HEK293T (cell line): Measurements from ENCODE around the gene EFHC2.

Experiments
- ARNT ChIP-seq: fragments of 450-650 bp; IDR thresholded peaks from 2 replicates; pipeline ENCODE4 v1.6.1; 2017; ENCODE audit warnings: mild to moderate bottlenecking
- BHLHE40 ChIP-seq: fragments of 450-650 bp; IDR thresholded peaks from 2 replicates; pipeline ENCODE4 v1.6.1; 2016; ENCODE audit warnings: mild to moderate bottlenecking, moderate library complexity, borderline replicate concordance
- ELF4 ChIP-seq: fragments of 450-650 bp; IDR thresholded peaks from 2 replicates; pipeline ENCODE4 v1.6.1; 2017; ENCODE audit warnings: antibody characterized with exemption
- FOXM1 ChIP-seq: fragments of 450-650 bp; IDR thresholded peaks from 2 replicates; pipeline ENCODE4 v1.6.1; 2017; ENCODE audit warnings: mild to moderate bottlenecking, borderline replicate concordance
- L3MBTL2 ChIP-seq: fragments of 450-650 bp; conservative IDR thresholded peaks from 2 replicates; pipeline ENCODE4 v1.6.1; 2016; ENCODE audit warnings: mild to moderate bottlenecking
- PKNOX1 ChIP-seq: fragments of 450-650 bp; IDR thresholded peaks from 2 replicates; pipeline ENCODE4 v1.6.1; 2016
- SUZ12 ChIP-seq: fragments of 450-650 bp; IDR thresholded peaks from 2 replicates; pipeline ENCODE4 v1.6.1; 2016; ENCODE audit warnings: mild to moderate bottlenecking

- no peak for TF ChIP-seq ELF4
- TF ChIP-seq SUZ12, result no peak
- no peak for TF ChIP-seq ARNT
- no peak for TF ChIP-seq PKNOX1
- TF ChIP-seq L3MBTL2, result no peak
- TF ChIP-seq BHLHE40, result no peak
- no peak for TF ChIP-seq FOXM1
These were observed 109.4 kb downstream of the EFHC2 start for GRCh38 chrX:44234116-44234515.
